CD4-positive, alpha-beta T cell treated with Interleukin-1 beta for 1 hour (primary cell): ENCODE measurements around the gene AFAP1L2.
"Not testable (repeated sequence)": the region's sequence is repeated elsewhere in the genome, so short reads cannot be mapped to it uniquely, and the experiment has no call there.

ENCODE experiments used
- DNase-seq, 2 donors: peaks; one replicate each; pipeline ENCODE4 v3.0.0-alpha.2; 2020 to 2022

AFAP1L2 gene

GRCh38 chr10:114359041-114359952 is 45.0 kb downstream of the AFAP1L2 start:
- DNase-seq = no peak

- DNase-seq = no peak
Observed at GRCh38 chr10:114357515-114357996, 46.7 kb downstream of the AFAP1L2 start.

GRCh38 chr10:114356751-114357514 is 47.4 kb downstream of the AFAP1L2 start:
- DNase-seq = no peak

- DNase-seq = no peak
Observed at GRCh38 chr10:114356126-114356525, 48.2 kb downstream of the AFAP1L2 start.

GRCh38 chr10:114353383-114353782 is 50.9 kb downstream of the AFAP1L2 start:
- no peak for DNase-seq

- DNase-seq = no peak
Observed at GRCh38 chr10:114352653-114353298, 51.5 kb downstream of the AFAP1L2 start.

GRCh38 chr10:114350751-114351150 is 53.6 kb downstream of the AFAP1L2 start:
- no peak for DNase-seq

GRCh38 chr10:114349522-114350215 is 54.6 kb downstream of the AFAP1L2 start:
- no peak for DNase-seq

- not testable (repeated sequence) for DNase-seq
Observed at GRCh38 chr10:114349071-114349470, 55.2 kb downstream of the AFAP1L2 start.

GRCh38 chr10:114347791-114348190 is 56.5 kb downstream of the AFAP1L2 start:
- no peak for DNase-seq

- no peak for DNase-seq
Observed at GRCh38 chr10:114347241-114347640, 57.1 kb downstream of the AFAP1L2 start.

- no peak for DNase-seq
Observed at GRCh38 chr10:114346176-114347031, 57.9 kb downstream of the AFAP1L2 start.

GRCh38 chr10:114345701-114346100 is 58.6 kb downstream of the AFAP1L2 start:
- no peak for DNase-seq

GRCh38 chr10:114343623-114344505 is 60.4 kb downstream of the AFAP1L2 start:
- no peak for DNase-seq

- no peak for DNase-seq
Observed at GRCh38 chr10:114342976-114343375, 61.3 kb downstream of the AFAP1L2 start.

GRCh38 chr10:114340816-114341215 is 63.5 kb downstream of the AFAP1L2 start:
- DNase-seq = no peak

GRCh38 chr10:114337510-114338462 is 66.5 kb downstream of the AFAP1L2 start:
- DNase-seq = no peak

- DNase-seq = no peak
Observed at GRCh38 chr10:114336823-114337509, 67.3 kb downstream of the AFAP1L2 start.

GRCh38 chr10:114335614-114336013 is 68.7 kb downstream of the AFAP1L2 start:
- DNase-seq = no peak
